Stimulated activated CD8-positive, alpha-beta memory T cell treated with anti-CD3 and anti-CD28 coated beads, Interleukin-4, amount 100 ng/mL, for 4 hours (primary cell): Measurements from ENCODE around the gene ABCF3.

Source experiments
- DNase-seq, 2 donors: peaks; one replicate each; pipeline ENCODE4 v3.0.0-alpha.2; 2020; ENCODE audit warnings: low read depth in 2 of 2, low spot score in 1 of 2

Gene ABCF3

GRCh38 chr3:184168363-184169120 lies 17.5 kb upstream of the ABCF3 start:
- DNase-seq, result no peak

- DNase-seq, result no peak
Observed at GRCh38 chr3:184169896-184170875, 15.8 kb upstream of the ABCF3 start.

- DNase-seq, result no peak
Observed at GRCh38 chr3:184171562-184171961, 14.4 kb upstream of the ABCF3 start.

GRCh38 chr3:184172681-184173373 lies 13.2 kb upstream of the ABCF3 start:
- no peak for DNase-seq

GRCh38 chr3:184173374-184173722 lies 12.7 kb upstream of the ABCF3 start:
- no peak for DNase-seq

GRCh38 chr3:184174284-184174645 lies 11.7 kb upstream of the ABCF3 start:
- no peak for DNase-seq

- peak; percentile 91 to 96 for DNase-seq
Observed at GRCh38 chr3:184174646-184175492, 11.1 kb upstream of the ABCF3 start, which contains the start of gene AP2M1. Gene AP2M1, plus strand, starts transcription at chr3:184174855. Its CDS starts 2,139 bp downstream, at chr3:184176994.

- no peak for DNase-seq
Observed at GRCh38 chr3:184175506-184175905, 10.5 kb upstream of the ABCF3 start.

GRCh38 chr3:184175981-184176376 lies 10.0 kb upstream of the ABCF3 start:
- no peak for DNase-seq

- DNase-seq, result no peak
Observed at GRCh38 chr3:184176377-184177330, 9.3 kb upstream of the ABCF3 start.

- no peak for DNase-seq
Observed at GRCh38 chr3:184177331-184177731, 8.7 kb upstream of the ABCF3 start.

- DNase-seq, result no peak
Observed at GRCh38 chr3:184177767-184178306, 8.2 kb upstream of the ABCF3 start.

- no peak for DNase-seq
Observed at GRCh38 chr3:184178521-184179138, 7.4 kb upstream of the ABCF3 start.

GRCh38 chr3:184180165-184180564 lies 5.8 kb upstream of the ABCF3 start:
- DNase-seq, result no peak

- DNase-seq, result no peak
Observed at GRCh38 chr3:184181596-184181995, 4.4 kb upstream of the ABCF3 start.

GRCh38 chr3:184183679-184184078 lies 2.3 kb upstream of the ABCF3 start:
- DNase-seq, result no peak

- DNase-seq, result no peak
Observed at GRCh38 chr3:184184546-184185230, 1.3 kb upstream of the ABCF3 start.
